Lower leg skin (tissue), 3 donors: ENCODE data around the gene ZNF385D.

ENCODE experiments used
- CTCF ChIP-seq, 3 donors: fragments of 450-650 bp; IDR thresholded peaks; one replicate each; pipeline ENCODE4 v1.5.1; 2016; ENCODE audit warnings: antibody characterized with exemption in 3 of 3, mild to moderate bottlenecking in 3 of 3, moderate library complexity in 2 of 3
- POLR2A ChIP-seq, 2 donors: fragments of 450-650 bp; IDR thresholded peaks; one replicate each; pipeline ENCODE4 v1.6.1; 2016 to 2017; ENCODE audit warnings: antibody characterized with exemption in 2 of 2, mild to moderate bottlenecking in 1 of 2, moderate library complexity in 1 of 2

GRCh38 chr3:21417991-21418390 is 333.0 kb downstream of the ZNF385D start:
- TF ChIP-seq CTCF (IDR thresholded peaks at IDR 0.05) (no peak), POLR2A (IDR thresholded peaks at IDR 0.05) (no peak)
